ENCODE measurements around the gene MEF2D.

Gene MEF2D

GRCh38 chr1:156500793-156501506 is 375 bp upstream of the MEF2D start:
- no peaks in the 10 kb centered on the region; the same call in 1 of the 2 replicates for H3K36me3 ChIP-seq (ENCODE audit: insufficient read depth, low read length)
- peaks cover 49% of the 10 kb centered on the region for H3K4me1 ChIP-seq (ENCODE audit: insufficient read depth, low read length)
- H3K9me3 ChIP-seq (ENCODE audit: control insufficient read depth, insufficient read depth, low read length): no peaks in the 10 kb centered on the region
- H3K9ac ChIP-seq (ENCODE audit: low read depth, low read length): peak overlapping the region; percentile 95

- Histone ChIP-seq H3K36me3 (ENCODE audit: insufficient read depth, low read length) (no peaks in the 10 kb centered on the region; the same call in 1 of the 2 replicates), H3K4me1 (ENCODE audit: insufficient read depth, low read length) (peaks cover 52% of the 10 kb centered on the region), H3K9ac (ENCODE audit: low read depth, low read length) (peak overlapping the region; percentile 95), H3K9me3 (ENCODE audit: control insufficient read depth, insufficient read depth, low read length) (no peaks in the 10 kb centered on the region)
Measured at GRCh38 chr1:156499842-156500542, 583 bp downstream of the MEF2D start.

GRCh38 chr1:156499194-156499841 is 1.3 kb downstream of the MEF2D start:
- Histone ChIP-seq H3K9ac (ENCODE audit: low read depth, low read length) (peak overlapping the region; percentile 95), H3K9me3 (ENCODE audit: control insufficient read depth, insufficient read depth, low read length) (no peaks in the 10 kb centered on the region), H3K4me1 (ENCODE audit: insufficient read depth, low read length) (peaks cover 48% of the 10 kb centered on the region), H3K36me3 (ENCODE audit: insufficient read depth, low read length) (no peaks in the 10 kb centered on the region; the same call in 1 of the 2 replicates)

GRCh38 chr1:156498432-156499193 is 2.0 kb downstream of the MEF2D start:
- no peaks in the 10 kb centered on the region for H3K9me3 ChIP-seq (ENCODE audit: control insufficient read depth, insufficient read depth, low read length)
- H3K4me1 ChIP-seq (ENCODE audit: insufficient read depth, low read length): peaks cover 41% of the 10 kb centered on the region
- H3K36me3 ChIP-seq (ENCODE audit: insufficient read depth, low read length): no peaks in the 10 kb centered on the region; the same call in 1 of the 2 replicates
- H3K9ac ChIP-seq (ENCODE audit: low read depth, low read length): peak overlapping the region; percentile 95; the same call in 1 of the 2 replicates

GRCh38 chr1:156497743-156498431 is 2.7 kb downstream of the MEF2D start:
- no peaks in the 10 kb centered on the region for H3K9me3 ChIP-seq (ENCODE audit: control insufficient read depth, insufficient read depth, low read length)
- H3K4me1 ChIP-seq (ENCODE audit: insufficient read depth, low read length): peaks cover 43% of the 10 kb centered on the region
- no peaks in the 10 kb centered on the region; the same call in 1 of the 2 replicates for H3K36me3 ChIP-seq (ENCODE audit: insufficient read depth, low read length)
- H3K9ac ChIP-seq (ENCODE audit: low read depth, low read length): peak overlapping the region; percentile 95; the same call in 1 of the 2 replicates

GRCh38 chr1:156497078-156497742 is 3.4 kb downstream of the MEF2D start:
- H3K4me1 ChIP-seq (ENCODE audit: insufficient read depth, low read length): peaks cover 40% of the 10 kb centered on the region
- no peaks in the 10 kb centered on the region for H3K9me3 ChIP-seq (ENCODE audit: control insufficient read depth, insufficient read depth, low read length)
- H3K9ac ChIP-seq (ENCODE audit: low read depth, low read length): no peak overlapping the region
- H3K36me3 ChIP-seq (ENCODE audit: insufficient read depth, low read length): no peaks in the 10 kb centered on the region; the same call in 1 of the 2 replicates

- Histone ChIP-seq H3K9ac (ENCODE audit: low read depth, low read length) (no peak overlapping the region), H3K9me3 (ENCODE audit: control insufficient read depth, insufficient read depth, low read length) (no peaks in the 10 kb centered on the region), H3K4me1 (ENCODE audit: insufficient read depth, low read length) (peaks cover 40% of the 10 kb centered on the region), H3K36me3 (ENCODE audit: insufficient read depth, low read length) (no peaks in the 10 kb centered on the region; the same call in 1 of the 2 replicates)
Measured at GRCh38 chr1:156496211-156496761, 4.3 kb downstream of the MEF2D start.

GRCh38 chr1:156495401-156496140 is 5.0 kb downstream of the MEF2D start:
- Histone ChIP-seq H3K36me3 (ENCODE audit: insufficient read depth, low read length) (no peaks in the 10 kb centered on the region; the same call in 1 of the 2 replicates), H3K4me1 (ENCODE audit: insufficient read depth, low read length) (peaks cover 47% of the 10 kb centered on the region), H3K9me3 (ENCODE audit: control insufficient read depth, insufficient read depth, low read length) (no peaks in the 10 kb centered on the region), H3K9ac (ENCODE audit: low read depth, low read length) (no peak overlapping the region)

- Histone ChIP-seq H3K36me3 (ENCODE audit: insufficient read depth, low read length) (no peaks in the 10 kb centered on the region; the same call in 1 of the 2 replicates), H3K4me1 (ENCODE audit: insufficient read depth, low read length) (peaks cover 54% of the 10 kb centered on the region), H3K9me3 (ENCODE audit: control insufficient read depth, insufficient read depth, low read length) (no peaks in the 10 kb centered on the region), H3K9ac (ENCODE audit: low read depth, low read length) (no peak overlapping the region)
Measured at GRCh38 chr1:156494309-156494895, 6.2 kb downstream of the MEF2D start.

GRCh38 chr1:156493742-156494141 is 6.8 kb downstream of the MEF2D start:
- Histone ChIP-seq H3K9ac (ENCODE audit: low read depth, low read length) (no peak overlapping the region), H3K4me1 (ENCODE audit: insufficient read depth, low read length) (peaks cover 60% of the 10 kb centered on the region), H3K36me3 (ENCODE audit: insufficient read depth, low read length) (no peaks in the 10 kb centered on the region; the same call in 1 of the 2 replicates), H3K9me3 (ENCODE audit: control insufficient read depth, insufficient read depth, low read length) (no peaks in the 10 kb centered on the region)

GRCh38 chr1:156493154-156493631 is 7.4 kb downstream of the MEF2D start:
- no peaks in the 10 kb centered on the region; the same call in 1 of the 2 replicates for H3K36me3 ChIP-seq (ENCODE audit: insufficient read depth, low read length)
- no peak overlapping the region for H3K9ac ChIP-seq (ENCODE audit: low read depth, low read length)
- peaks cover 64% of the 10 kb centered on the region for H3K4me1 ChIP-seq (ENCODE audit: insufficient read depth, low read length)
- no peaks in the 10 kb centered on the region for H3K9me3 ChIP-seq (ENCODE audit: control insufficient read depth, insufficient read depth, low read length)

GRCh38 chr1:156492591-156493080 is 7.9 kb downstream of the MEF2D start:
- Histone ChIP-seq H3K36me3 (ENCODE audit: insufficient read depth, low read length) (no peaks in the 10 kb centered on the region; the same call in 1 of the 2 replicates), H3K4me1 (ENCODE audit: insufficient read depth, low read length) (peaks cover 58% of the 10 kb centered on the region), H3K9ac (ENCODE audit: low read depth, low read length) (no peak overlapping the region), H3K9me3 (ENCODE audit: control insufficient read depth, insufficient read depth, low read length) (no peaks in the 10 kb centered on the region)

Measured in ES-I3 (cell line).